ENCODE measurements around the gene ISM2. TPM values are rescaled to one million over a fixed set of nuclear protein-coding genes. Genes with fewer than 3 reads are reported as not detected.
"Not testable (repeated sequence)": the region's sequence is repeated elsewhere in the genome, so short reads cannot be mapped to it uniquely, and the experiment has no call there.

ISM2 gene
- total RNA-seq, 1 donor from 2014 or later: 0.46 TPM

GRCh38 chr14:77529213-77529612 is 30.6 kb upstream of the ISM2 start:
- no peaks in the 10 kb centered on the region for H3K9me3 Mint-ChIP-seq
- H3K4me3 Mint-ChIP-seq: no peak overlapping the region
- no peaks in the 10 kb centered on the region for H3K27me3 Mint-ChIP-seq
- peaks cover 10% of the 10 kb centered on the region for H3K36me3 Mint-ChIP-seq
- TF ChIP-seq CTCF (conservative IDR thresholded peaks at IDR 0.05): no peak
- no peak overlapping the region for H3K27ac Mint-ChIP-seq
- H3K4me1 Mint-ChIP-seq (ENCODE audit: unreplicated experiment): no peaks in the 10 kb centered on the region
- no peak for DNase-seq (ENCODE audit: extremely low spot score, unreplicated experiment)

GRCh38 chr14:77528701-77529100 is 30.1 kb upstream of the ISM2 start:
- not testable (repeated sequence) for H3K27ac Mint-ChIP-seq; H3K4me3 Mint-ChIP-seq; DNase-seq (ENCODE audit: extremely low spot score, unreplicated experiment); H3K4me1 Mint-ChIP-seq (ENCODE audit: unreplicated experiment); H3K27me3 Mint-ChIP-seq; H3K9me3 Mint-ChIP-seq
- H3K36me3 Mint-ChIP-seq: peaks cover 10% of the 10 kb centered on the region

- Mint-ChIP-seq H3K4me3 (no peak overlapping the region), H3K4me1 (ENCODE audit: unreplicated experiment) (no peaks in the 10 kb centered on the region), H3K9me3 (no peaks in the 10 kb centered on the region), H3K27ac (no peak overlapping the region), H3K27me3 (no peaks in the 10 kb centered on the region), H3K36me3 (peaks cover 14% of the 10 kb centered on the region)
- TF ChIP-seq CTCF (conservative IDR thresholded peaks at IDR 0.05): no peak
- DNase-seq (ENCODE audit: extremely low spot score, unreplicated experiment): no peak
Measured at GRCh38 chr14:77526266-77526665, 27.6 kb upstream of the ISM2 start.

DNA sequence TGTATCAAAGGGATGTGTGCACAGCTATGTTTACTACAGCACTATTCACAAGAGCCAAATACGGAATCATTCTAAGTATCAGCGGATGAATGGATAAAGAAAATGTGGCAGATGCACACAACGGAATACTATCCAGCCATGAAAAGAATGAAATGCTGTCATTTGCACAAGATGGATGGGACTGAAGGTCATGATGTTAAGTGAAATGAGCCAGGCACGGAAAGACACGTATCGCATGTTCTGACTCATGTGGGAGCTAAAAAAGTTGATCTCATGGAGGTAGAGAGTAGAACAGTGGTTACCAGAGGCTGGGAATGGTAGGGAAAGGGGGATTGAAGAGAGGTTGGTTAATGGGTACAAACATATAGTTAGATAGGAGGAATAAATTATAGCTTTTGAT is 25.9 kb upstream of the ISM2 start:
- no peak for DNase-seq (ENCODE audit: extremely low spot score, unreplicated experiment)
- Mint-ChIP-seq H3K9me3 (no peaks in the 10 kb centered on the region), H3K27me3 (no peaks in the 10 kb centered on the region), H3K4me1 (ENCODE audit: unreplicated experiment) (no peaks in the 10 kb centered on the region), H3K4me3 (no peak overlapping the region), H3K36me3 (peaks cover 28% of the 10 kb centered on the region), H3K27ac (no peak overlapping the region)
- no peak for TF ChIP-seq CTCF (conservative IDR thresholded peaks at IDR 0.05)

- Mint-ChIP-seq H3K36me3 (peaks cover 28% of the 10 kb centered on the region), H3K4me1 (ENCODE audit: unreplicated experiment) (no peaks in the 10 kb centered on the region), H3K27ac (no peak overlapping the region), H3K27me3 (no peaks in the 10 kb centered on the region), H3K4me3 (no peak overlapping the region), H3K9me3 (no peaks in the 10 kb centered on the region)
- TF ChIP-seq CTCF (conservative IDR thresholded peaks at IDR 0.05): no peak
- DNase-seq (ENCODE audit: extremely low spot score, unreplicated experiment): no peak
Measured at GRCh38 chr14:77523109-77523508, 24.5 kb upstream of the ISM2 start.

- no peaks in the 10 kb centered on the region for H3K27me3 Mint-ChIP-seq
- H3K4me3 Mint-ChIP-seq: no peak overlapping the region
- H3K4me1 Mint-ChIP-seq (ENCODE audit: unreplicated experiment): no peaks in the 10 kb centered on the region
- H3K36me3 Mint-ChIP-seq: peaks cover 22% of the 10 kb centered on the region
- no peak for TF ChIP-seq CTCF (conservative IDR thresholded peaks at IDR 0.05)
- H3K9me3 Mint-ChIP-seq: no peaks in the 10 kb centered on the region
- H3K27ac Mint-ChIP-seq: no peak overlapping the region
- no peak for DNase-seq (ENCODE audit: extremely low spot score, unreplicated experiment)
Measured at GRCh38 chr14:77520555-77520954, 21.9 kb upstream of the ISM2 start.
